GM12865 (cell line): ENCODE results near the gene SORL1.

ENCODE experiments used
- DNase-seq: peaks from one replicate; pipeline ENCODE4 v3.0.0; 2010; ENCODE audit warnings: low read depth
- H3K4me3 ChIP-seq: 2 replicates; pipeline ENCODE4 v1.5.1; 2011; ENCODE audit warnings: mild to moderate bottlenecking, low read depth, low read length, control low read depth
- TF ChIP-seq, protein P1 (sequence below): IDR thresholded peaks from 2 replicates; pipeline ENCODE4 v1.5.1; 2011; ENCODE audit warnings: low read length, control low read depth, low read depth, inconsistent platforms; ENCODE audit not compliant: insufficient read depth; ENCODE audit errors: missing control alignments

Gene SORL1

DNA sequence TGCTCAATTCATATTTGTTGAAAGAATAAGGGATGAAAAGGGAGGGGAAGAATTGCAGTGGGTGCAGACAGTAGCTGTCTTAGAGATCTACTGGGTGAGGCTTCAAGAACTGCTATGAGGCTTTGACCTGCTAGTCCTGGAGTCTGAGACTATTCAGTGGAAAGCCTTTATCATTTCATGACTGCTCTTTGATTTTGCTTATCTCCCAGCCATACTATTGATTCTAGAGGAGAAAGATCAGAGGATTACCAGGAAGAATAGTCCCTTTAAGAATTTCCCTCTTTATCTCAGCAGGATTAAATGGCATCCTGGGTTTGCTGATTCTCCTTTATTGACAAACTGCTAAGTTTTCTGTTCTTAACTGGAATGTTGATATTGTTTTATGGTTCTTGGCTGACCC is 108.1 kb downstream of the SORL1 start:
- TF ChIP-seq, protein P1, sequence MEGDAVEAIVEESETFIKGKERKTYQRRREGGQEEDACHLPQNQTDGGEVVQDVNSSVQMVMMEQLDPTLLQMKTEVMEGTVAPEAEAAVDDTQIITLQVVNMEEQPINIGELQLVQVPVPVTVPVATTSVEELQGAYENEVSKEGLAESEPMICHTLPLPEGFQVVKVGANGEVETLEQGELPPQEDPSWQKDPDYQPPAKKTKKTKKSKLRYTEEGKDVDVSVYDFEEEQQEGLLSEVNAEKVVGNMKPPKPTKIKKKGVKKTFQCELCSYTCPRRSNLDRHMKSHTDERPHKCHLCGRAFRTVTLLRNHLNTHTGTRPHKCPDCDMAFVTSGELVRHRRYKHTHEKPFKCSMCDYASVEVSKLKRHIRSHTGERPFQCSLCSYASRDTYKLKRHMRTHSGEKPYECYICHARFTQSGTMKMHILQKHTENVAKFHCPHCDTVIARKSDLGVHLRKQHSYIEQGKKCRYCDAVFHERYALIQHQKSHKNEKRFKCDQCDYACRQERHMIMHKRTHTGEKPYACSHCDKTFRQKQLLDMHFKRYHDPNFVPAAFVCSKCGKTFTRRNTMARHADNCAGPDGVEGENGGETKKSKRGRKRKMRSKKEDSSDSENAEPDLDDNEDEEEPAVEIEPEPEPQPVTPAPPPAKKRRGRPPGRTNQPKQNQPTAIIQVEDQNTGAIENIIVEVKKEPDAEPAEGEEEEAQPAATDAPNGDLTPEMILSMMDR, result no peak
- no peak for DNase-seq
- no peak overlapping the region for H3K4me3 ChIP-seq

DNA sequence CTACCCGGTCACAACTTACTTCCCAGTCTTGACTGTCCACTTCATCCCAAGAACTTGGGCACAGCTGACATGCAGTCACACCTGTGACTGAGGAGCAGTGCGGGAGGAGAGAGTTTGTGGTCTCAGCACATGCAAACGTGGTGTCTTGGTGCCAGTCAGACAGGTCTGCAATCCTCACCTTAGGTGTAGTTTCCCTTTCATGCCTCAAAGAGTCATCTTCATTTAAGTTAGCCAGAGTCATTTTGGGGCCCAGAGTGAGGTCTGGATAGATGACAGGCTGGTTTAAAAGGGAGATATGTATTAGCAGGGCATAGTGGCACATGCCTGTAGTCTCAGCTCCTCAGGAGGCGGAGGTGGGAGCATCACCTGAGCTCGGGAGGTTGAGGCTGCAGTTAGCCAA is 109.1 kb downstream of the SORL1 start:
- no peak overlapping the region for H3K4me3 ChIP-seq
- no peak for DNase-seq
- TF ChIP-seq, protein P1, result no peak

DNA sequence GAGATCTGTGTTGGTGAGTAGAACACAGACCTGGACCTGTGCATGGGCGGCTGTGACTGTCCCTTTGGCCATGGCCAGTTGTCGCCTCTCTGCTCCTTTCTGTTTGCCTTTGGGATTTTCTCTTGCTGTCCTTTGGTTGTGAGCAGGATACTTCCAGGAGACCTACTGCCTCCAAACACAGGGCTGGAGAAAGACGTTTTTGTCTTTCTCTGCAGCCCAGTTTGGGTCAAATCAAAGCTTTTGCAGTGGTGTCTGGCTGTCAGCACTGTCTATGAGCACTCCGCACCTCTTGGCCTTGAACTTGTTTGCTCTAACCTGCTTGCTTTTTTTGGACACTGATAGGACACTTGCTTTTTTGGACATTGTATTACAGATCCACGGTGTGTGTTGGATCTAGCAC is 109.6 kb downstream of the SORL1 start:
- H3K4me3 ChIP-seq, result no peak overlapping the region
- TF ChIP-seq, protein P1, result no peak
- DNase-seq, result no peak

DNA sequence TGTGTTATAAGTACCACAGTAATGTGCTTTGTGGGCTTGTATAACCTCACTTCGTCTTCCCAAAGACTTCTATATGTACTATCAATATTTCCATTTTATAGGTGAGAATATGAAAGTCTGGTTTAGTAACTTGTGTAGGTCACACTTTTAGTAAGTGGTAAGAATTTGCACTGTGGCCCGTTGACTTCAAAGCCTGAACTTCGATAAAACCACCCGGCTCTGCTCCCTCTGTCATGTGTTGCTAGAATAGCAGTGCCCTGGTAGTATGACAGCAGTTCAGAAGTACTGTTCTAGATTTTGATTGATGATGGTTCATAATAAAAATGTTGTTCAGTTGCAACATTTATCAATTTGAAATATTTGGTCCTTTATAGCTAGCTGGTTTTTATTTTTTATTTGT is 110.9 kb downstream of the SORL1 start:
- DNase-seq, result no peak
- TF ChIP-seq, protein P1, result no peak
- H3K4me3 ChIP-seq, result no peak overlapping the region

DNA sequence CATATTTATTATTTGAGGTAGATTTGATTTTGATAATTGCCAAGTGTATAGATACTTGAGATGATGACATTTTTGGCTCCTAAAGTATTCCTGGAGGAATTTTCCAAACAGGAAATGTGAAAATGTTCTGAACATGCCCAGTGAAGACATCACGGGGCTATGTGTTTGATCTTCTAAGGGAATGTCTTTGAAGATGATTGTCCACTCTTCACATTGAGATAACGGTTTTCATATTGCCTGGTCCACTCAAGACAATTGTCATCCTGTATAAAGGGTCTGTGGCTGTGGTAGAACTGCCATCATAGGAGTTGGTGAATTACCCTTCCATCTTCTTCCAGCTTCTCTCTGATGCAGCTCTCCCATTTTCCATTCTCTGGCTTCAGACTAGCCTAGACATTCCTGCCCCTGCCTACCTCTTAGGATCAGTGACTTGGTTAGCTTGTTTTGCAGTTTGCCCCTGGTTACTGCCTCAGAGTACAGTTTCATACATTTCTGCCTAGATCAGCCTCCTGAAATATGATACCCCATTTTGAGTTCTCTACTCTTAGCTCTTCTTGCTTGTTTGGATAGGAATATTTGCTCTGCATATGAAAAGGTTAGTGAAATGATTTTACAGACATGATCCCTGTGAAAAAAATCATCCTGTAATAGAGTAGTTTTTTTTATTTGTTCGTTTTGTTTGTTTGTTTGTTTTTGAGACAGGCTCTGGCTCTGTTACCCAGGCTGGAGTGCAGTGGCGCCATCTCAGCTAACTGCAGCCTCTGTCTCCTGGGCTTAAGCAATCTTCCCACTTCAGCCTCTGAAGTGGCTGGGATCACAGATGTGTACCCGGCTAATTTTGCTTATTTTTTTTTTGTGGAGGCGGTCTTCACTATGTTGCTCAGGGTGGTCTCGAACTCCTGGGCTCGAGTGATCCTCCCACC is 112.0 kb downstream of the SORL1 start:
- TF ChIP-seq, protein P1, result no peak
- no peak overlapping the region for H3K4me3 ChIP-seq
- no peak for DNase-seq

DNA sequence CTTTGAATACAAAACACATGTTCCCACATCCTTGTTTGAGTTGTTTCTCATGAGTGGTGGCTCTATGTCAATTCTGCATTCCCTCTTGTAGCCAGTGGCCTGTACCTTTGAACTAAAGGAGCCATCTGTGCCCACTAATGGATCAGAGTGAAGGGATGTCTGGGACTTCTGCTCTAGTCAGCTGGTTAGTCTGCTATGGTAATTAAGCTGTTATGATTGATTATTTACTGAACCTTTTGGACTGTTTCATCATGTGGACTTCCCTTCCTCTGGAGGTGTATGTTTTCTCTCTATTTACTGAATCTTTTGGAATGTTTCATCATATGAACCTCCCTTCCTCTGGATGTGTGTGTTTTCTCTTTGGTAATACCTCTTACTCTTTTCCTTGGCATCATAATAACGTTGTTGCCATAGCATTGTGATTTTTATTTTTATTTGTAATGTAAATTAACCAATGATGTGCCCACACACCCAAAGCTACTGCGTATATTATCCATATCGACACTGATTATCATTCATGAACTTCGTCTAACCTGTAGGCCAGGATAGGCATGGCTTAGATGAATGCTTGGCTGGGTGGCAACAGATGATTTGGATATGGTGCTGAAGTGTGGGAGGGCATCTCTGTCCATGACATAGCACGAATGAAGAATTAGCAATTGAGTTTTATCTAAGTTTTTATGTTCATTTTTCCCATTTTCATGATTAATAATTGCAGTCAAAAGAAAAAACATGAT is 113.0 kb downstream of the SORL1 start:
- TF ChIP-seq, protein P1, result no peak
- DNase-seq, result no peak

More for the DNA sequence above, 113.0 kb downstream of the SORL1 start:
- H3K4me3 ChIP-seq, result no peak overlapping the region
